ENCODE data around the gene SCN11A. TPM values are rescaled to one million over a fixed set of nuclear protein-coding genes. Genes with fewer than 3 reads are reported as not detected.

The SCN11A gene
- total RNA-seq, 1 experiment from 2014 or later, result not detected

GRCh38 chr3:39094851-39095677 lies 43.3 kb upstream of the SCN11A start:
- POLR2A ChIA-PET, result no interaction called here
- no peak overlapping the region for H3K27ac ChIP-seq (ENCODE audit: low read length)
- BruUV-seq (replicated peaks), result TSS peak; percentile 45
- no peak overlapping the region for H3K4me3 ChIP-seq (ENCODE audit: low read depth in 2 of 2, low read length in 2 of 2)
- no peak for ATAC-seq
- no peak for TF ChIP-seq CTCF (IDR thresholded peaks at IDR 0.05)
- TF ChIP-seq, protein P1, sequence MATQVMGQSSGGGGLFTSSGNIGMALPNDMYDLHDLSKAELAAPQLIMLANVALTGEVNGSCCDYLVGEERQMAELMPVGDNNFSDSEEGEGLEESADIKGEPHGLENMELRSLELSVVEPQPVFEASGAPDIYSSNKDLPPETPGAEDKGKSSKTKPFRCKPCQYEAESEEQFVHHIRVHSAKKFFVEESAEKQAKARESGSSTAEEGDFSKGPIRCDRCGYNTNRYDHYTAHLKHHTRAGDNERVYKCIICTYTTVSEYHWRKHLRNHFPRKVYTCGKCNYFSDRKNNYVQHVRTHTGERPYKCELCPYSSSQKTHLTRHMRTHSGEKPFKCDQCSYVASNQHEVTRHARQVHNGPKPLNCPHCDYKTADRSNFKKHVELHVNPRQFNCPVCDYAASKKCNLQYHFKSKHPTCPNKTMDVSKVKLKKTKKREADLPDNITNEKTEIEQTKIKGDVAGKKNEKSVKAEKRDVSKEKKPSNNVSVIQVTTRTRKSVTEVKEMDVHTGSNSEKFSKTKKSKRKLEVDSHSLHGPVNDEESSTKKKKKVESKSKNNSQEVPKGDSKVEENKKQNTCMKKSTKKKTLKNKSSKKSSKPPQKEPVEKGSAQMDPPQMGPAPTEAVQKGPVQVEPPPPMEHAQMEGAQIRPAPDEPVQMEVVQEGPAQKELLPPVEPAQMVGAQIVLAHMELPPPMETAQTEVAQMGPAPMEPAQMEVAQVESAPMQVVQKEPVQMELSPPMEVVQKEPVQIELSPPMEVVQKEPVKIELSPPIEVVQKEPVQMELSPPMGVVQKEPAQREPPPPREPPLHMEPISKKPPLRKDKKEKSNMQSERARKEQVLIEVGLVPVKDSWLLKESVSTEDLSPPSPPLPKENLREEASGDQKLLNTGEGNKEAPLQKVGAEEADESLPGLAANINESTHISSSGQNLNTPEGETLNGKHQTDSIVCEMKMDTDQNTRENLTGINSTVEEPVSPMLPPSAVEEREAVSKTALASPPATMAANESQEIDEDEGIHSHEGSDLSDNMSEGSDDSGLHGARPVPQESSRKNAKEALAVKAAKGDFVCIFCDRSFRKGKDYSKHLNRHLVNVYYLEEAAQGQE (IDR thresholded peaks at IDR 0.05; ENCODE audit: insufficient read depth in 1 of 2, low read depth in 2 of 2, low read length in 1 of 2), result no peak
- TF ChIP-seq SIN3A (IDR thresholded peaks at IDR 0.05; ENCODE audit: borderline replicate concordance, insufficient read depth, low read depth, low read length), result no peak
- TF ChIP-seq TCF7L2 (IDR thresholded peaks at IDR 0.05; ENCODE audit: low read depth, low read length), result no peak
- no peak for TF ChIP-seq POLR2AphosphoS5 (IDR thresholded peaks at IDR 0.05; ENCODE audit: low read depth, low read length)
- intact Hi-C loops (cut with micrococcal nuclease; ENCODE audit: unreplicated experiment), result no loop called here
- no peaks in the 10 kb centered on the region for H3K4me1 ChIP-seq (ENCODE audit: control insufficient read depth, insufficient read depth, low read length)
- no peaks in the 10 kb centered on the region; the same call in none of the 2 replicates for H3K36me3 ChIP-seq (ENCODE audit: control insufficient read depth, insufficient read depth, low read length)
- CTCF ChIA-PET, result no interaction called here
- in situ Hi-C loops (cut with HindIII; ENCODE audit: low pct_unique_long_range_greater_than_20kb, low sequenced_read_pairs), result no loop called here
- DNase-seq (ENCODE audit: low read depth, low spot score), result no peak
- H3K9me3 ChIP-seq (ENCODE audit: control insufficient read depth, insufficient read depth, low read depth, low read length), result no peaks in the 10 kb centered on the region
- H3K27me3 ChIP-seq (ENCODE audit: control insufficient read depth, insufficient read depth, low read length), result no peaks in the 10 kb centered on the region

DNA sequence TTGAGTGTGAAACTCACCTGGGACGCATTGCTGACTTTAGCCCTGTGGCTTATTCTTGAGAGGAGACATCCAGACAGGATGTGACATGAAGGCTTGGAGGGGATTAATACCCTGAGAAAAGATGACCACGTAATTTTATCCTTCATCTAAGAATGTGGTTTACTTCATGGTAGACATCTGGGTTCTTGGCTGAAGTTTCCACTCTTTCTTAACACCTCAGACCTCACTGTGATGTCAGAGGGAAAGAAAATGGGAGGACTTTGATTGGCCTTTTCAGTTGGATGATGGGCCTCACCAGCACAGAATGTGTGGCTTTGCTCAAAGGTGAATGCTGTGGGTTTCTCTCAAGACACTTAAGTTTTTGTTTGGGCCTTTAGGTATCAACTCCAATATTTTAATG lies 39.2 kb upstream of the SCN11A start:
- Histone ChIP-seq H3K4me1 (ENCODE audit: control insufficient read depth, insufficient read depth, low read length) (no peaks in the 10 kb centered on the region), H3K27ac (ENCODE audit: low read length) (no peak overlapping the region), H3K27me3 (ENCODE audit: control insufficient read depth, insufficient read depth, low read length) (no peaks in the 10 kb centered on the region), H3K9me3 (ENCODE audit: control insufficient read depth, insufficient read depth, low read depth, low read length) (no peaks in the 10 kb centered on the region), H3K4me3 (ENCODE audit: low read depth in 2 of 2, low read length in 2 of 2) (no peak overlapping the region), H3K36me3 (ENCODE audit: control insufficient read depth, insufficient read depth, low read length) (no peaks in the 10 kb centered on the region; the same call in none of the 2 replicates)
- DNase-seq (ENCODE audit: low read depth, low spot score) (no peak), ATAC-seq (no peak)
- TF ChIP-seq SIN3A (IDR thresholded peaks at IDR 0.05; ENCODE audit: borderline replicate concordance, insufficient read depth, low read depth, low read length), result no peak
- TF ChIP-seq CTCF (IDR thresholded peaks at IDR 0.05), result no peak
- no peak for TF ChIP-seq POLR2AphosphoS5 (IDR thresholded peaks at IDR 0.05; ENCODE audit: low read depth, low read length)
- no peak for TF ChIP-seq TCF7L2 (IDR thresholded peaks at IDR 0.05; ENCODE audit: low read depth, low read length)
- TF ChIP-seq, protein P1 (IDR thresholded peaks at IDR 0.05; ENCODE audit: insufficient read depth in 1 of 2, low read depth in 2 of 2, low read length in 1 of 2), result no peak
- intact Hi-C loops (cut with micrococcal nuclease; ENCODE audit: unreplicated experiment) (no loop called here), in situ Hi-C loops (cut with HindIII; ENCODE audit: low pct_unique_long_range_greater_than_20kb, low sequenced_read_pairs) (no loop called here)
- no TSS peak for BruUV-seq (replicated peaks)
- ChIA-PET POLR2A (no interaction called here), CTCF (no interaction called here)
